Measurements from ENCODE around the gene CD70. TPM values are rescaled to one million over a fixed set of nuclear protein-coding genes. Genes with fewer than 3 reads are reported as not detected.
"Not testable (repeated sequence)": the region's sequence is repeated elsewhere in the genome, so short reads cannot be mapped to it uniquely, and the experiment has no call there.

CD70 gene
- total and polyA plus RNA-seq, 4 experiments from 2014 or later = 1.8 to 3.0 (median 1.9) TPM

DNA sequence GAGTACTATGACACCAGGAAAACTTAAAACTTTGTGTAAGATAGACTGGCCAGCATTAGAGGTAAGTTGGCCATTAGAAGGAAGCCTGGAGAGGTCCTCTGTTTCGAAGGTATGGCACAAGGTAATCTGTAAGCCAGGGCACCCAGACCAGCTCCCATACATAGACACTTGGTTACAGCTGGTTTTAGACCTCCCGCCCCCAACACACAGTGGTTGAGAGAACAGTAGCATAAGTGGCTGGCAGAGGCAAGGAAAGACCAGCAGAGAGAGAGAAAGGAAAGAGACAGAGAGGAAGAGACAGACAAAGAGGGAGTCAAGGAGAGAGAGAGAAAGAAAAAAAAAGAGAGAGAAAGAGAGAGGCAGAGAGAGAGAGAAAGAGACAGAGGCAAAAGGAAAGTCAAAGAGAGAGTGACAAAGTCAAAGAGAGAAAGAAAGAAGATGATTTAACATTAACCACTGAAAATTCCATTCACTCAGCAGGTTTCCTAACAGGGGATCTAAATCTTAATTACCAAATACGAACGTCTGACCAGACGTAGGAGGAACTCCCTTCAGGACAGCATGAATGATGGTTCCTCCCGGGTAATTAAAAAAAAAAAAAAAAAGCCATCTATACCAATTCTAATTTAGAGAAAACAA, 7.4 kb upstream of the CD70 start:
- intact Hi-C loops (cut with micrococcal nuclease); CTCF ChIA-PET (ENCODE audit: partially characterized antibody); H3K27ac ChIP-seq (ENCODE audit: low read depth, low read length); H3K27me3 ChIP-seq (ENCODE audit: insufficient read depth, low read length); H3K27me3 Mint-ChIP-seq; H3K9me3 Mint-ChIP-seq; H3K4me3 ChIP-seq (ENCODE audit: low read length in 2 of 2); H3K9me3 ChIP-seq (ENCODE audit: control insufficient read depth in 1 of 2, low read length in 2 of 2); POLR2A ChIA-PET (ENCODE audit: partially characterized antibody); H3K36me3 Mint-ChIP-seq; DNase-seq; H3K36me3 ChIP-seq (ENCODE audit: insufficient read depth, low read length): not testable (repeated sequence)
- Mint-ChIP-seq H3K27ac (peak overlapping the region in 2 of 7 donors; percentile 34 to 47), H3K4me3 (peak overlapping the region in 3 of 8 donors; percentile 22 to 53 (median 47)), H3K4me1 (peaks cover 15 to 44% (median 26%) of the 10 kb centered on the region in 4 donors)
- peaks cover 13% of the 10 kb centered on the region for H3K4me1 ChIP-seq (ENCODE audit: insufficient read depth, low read length)

DNA sequence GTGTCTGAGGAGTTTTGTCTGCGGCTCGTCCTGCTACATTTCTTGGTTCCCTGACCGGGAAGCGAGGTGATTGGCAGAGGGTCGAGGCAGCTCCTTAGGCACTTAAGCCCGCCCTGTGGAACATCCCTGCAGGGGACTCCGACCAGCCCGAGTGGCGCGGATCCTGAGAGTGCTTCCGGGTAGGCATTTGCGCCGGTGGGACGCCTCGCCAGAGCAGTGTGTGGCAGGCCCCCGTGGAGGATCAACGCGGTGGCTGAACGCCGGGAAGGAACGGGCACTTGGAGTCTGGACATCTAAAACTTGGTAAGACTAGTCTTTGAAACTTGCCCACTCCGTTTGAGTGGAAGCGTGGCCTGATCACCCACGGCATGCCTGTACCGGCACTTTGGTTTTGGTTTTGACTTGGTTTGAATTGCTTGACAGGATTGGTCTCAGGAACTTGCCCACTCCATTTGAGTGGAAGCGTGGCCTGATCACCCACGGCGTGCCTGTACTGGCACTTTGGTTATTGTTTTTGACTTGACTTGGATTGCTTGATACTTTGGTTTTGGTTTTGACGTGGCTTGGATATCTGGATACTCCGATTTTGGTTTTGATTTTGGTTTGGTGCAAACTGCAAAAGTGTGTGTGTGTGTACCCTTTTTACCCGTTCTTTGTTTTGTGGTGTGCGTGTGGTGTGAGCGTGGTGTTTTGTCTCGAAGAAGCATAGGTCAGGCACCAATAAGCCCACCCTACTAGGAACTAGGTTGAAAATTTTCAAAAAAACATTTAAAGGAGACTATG, 6.7 kb upstream of the CD70 start:
- H3K9me3 Mint-ChIP-seq; POLR2A ChIA-PET (ENCODE audit: partially characterized antibody); H3K4me3 ChIP-seq (ENCODE audit: low read length in 2 of 2); H3K9me3 ChIP-seq (ENCODE audit: control insufficient read depth in 1 of 2, low read length in 2 of 2); H3K36me3 ChIP-seq (ENCODE audit: insufficient read depth, low read length); H3K27ac ChIP-seq (ENCODE audit: low read depth, low read length); DNase-seq; H3K27me3 Mint-ChIP-seq; CTCF ChIA-PET (ENCODE audit: partially characterized antibody); H3K36me3 Mint-ChIP-seq; H3K27me3 ChIP-seq (ENCODE audit: insufficient read depth, low read length); intact Hi-C loops (cut with micrococcal nuclease): not testable (repeated sequence)
- peaks cover 11% of the 10 kb centered on the region for H3K4me1 ChIP-seq (ENCODE audit: insufficient read depth, low read length)
- Mint-ChIP-seq H3K4me1 (peaks cover 14 to 39% (median 22%) of the 10 kb centered on the region in 4 donors), H3K27ac (peak overlapping the region in 1 of 7 donors; percentile 14), H3K4me3 (peak overlapping the region in 6 of 8 donors; percentile 14 to 59 (median 48))

DNA sequence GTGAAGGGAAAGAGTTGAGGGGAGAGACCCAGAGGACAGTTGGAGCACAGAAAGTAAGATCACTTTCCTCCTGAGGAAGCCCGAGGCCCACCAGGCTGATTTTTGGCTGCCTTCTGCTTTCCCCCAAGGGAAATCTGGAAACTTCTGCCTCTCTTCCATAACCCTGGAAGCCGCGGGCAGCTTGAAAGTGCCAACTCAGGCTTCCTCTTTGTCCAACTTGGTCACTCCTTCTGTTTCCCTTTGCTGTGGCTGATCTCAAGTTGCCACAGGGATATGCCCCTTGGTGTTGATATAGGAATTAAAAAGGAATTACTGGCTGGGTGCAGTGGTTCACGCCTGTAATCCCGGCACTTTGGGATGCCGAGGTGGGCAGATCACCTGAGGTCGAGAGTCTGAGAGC, 5.7 kb upstream of the CD70 start:
- H3K4me3 Mint-ChIP-seq = peak overlapping the region in 1 of 8 donors; percentile 17
- Histone ChIP-seq H3K4me1 (ENCODE audit: insufficient read depth, low read length) (peaks cover 11% of the 10 kb centered on the region), H3K27me3 (ENCODE audit: insufficient read depth, low read length) (no peaks in the 10 kb centered on the region), H3K27ac (ENCODE audit: low read depth, low read length) (no peak overlapping the region), H3K36me3 (ENCODE audit: insufficient read depth, low read length) (no peaks in the 10 kb centered on the region), H3K9me3 (ENCODE audit: control insufficient read depth in 1 of 2, low read length in 2 of 2) (no peaks in the 10 kb centered on the region), H3K4me3 (ENCODE audit: low read length in 2 of 2) (no peak overlapping the region)
- peaks cover 6 to 10% of the 10 kb centered on the region in 2 donors for H3K27me3 Mint-ChIP-seq
- no peak for DNase-seq
- H3K36me3 Mint-ChIP-seq = no peaks in the 10 kb centered on the region
- intact Hi-C loops (cut with micrococcal nuclease) = no loop called here
- H3K4me1 Mint-ChIP-seq = peaks cover 15 to 35% (median 21%) of the 10 kb centered on the region in 4 donors
- no peak overlapping the region for H3K27ac Mint-ChIP-seq
- H3K9me3 Mint-ChIP-seq = peaks cover 0 to 2% (median 0%) of the 10 kb centered on the region in 8 donors
- ChIA-PET CTCF (ENCODE audit: partially characterized antibody) (no interaction called here), POLR2A (ENCODE audit: partially characterized antibody) (no interaction called here)

DNA sequence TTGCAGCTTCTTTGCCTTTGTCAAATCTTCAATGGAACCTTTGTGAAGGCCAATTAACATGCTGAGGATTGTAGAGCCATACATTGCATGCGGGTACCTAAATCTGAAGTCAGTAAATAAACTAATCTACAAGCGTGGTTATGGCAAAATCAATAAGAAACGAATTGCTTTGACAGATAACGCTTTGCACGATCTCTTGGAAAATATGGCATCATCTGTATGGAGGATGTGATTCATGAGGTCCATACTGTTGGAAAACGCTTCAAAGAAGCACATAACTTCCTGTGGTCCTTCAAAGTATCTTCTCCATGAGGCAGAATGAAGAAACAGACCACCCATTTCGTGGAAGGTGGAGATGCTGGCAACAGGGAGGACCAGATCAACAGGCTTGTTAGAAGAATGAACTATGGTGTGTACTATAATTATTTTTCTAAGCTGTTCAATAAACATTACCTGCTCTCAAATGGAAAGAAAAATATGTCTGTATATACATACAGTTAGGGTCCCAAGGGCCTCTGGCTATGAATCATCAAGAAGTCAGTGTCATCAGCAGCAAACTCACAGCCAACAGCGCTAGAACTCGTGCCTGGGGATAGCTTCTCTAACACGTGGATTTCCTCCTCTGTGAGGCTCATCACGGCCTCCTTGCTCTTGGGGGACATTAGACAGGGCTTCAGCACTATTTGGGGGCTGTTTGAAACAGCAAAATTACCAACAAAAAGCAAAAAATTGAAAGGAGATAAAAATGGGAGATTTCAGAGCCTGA, 2.9 kb upstream of the CD70 start:
- Mint-ChIP-seq H3K36me3 (no peaks in the 10 kb centered on the region), H3K9me3 (peaks cover 0 to 4% (median 0%) of the 10 kb centered on the region in 8 donors), H3K4me3 (peak overlapping the region in 3 of 8 donors; percentile 23 to 43 (median 32)), H3K27me3 (peaks cover 23 to 27% of the 10 kb centered on the region in 2 donors), H3K27ac (peak overlapping the region in 2 of 7 donors; percentile 25 to 37), H3K4me1 (peaks cover 21 to 51% (median 34%) of the 10 kb centered on the region in 4 donors)
- H3K9me3 ChIP-seq (ENCODE audit: control insufficient read depth in 1 of 2, low read length in 2 of 2) = no peaks in the 10 kb centered on the region
- intact Hi-C loops (cut with micrococcal nuclease) = no loop called here
- peaks cover 19% of the 10 kb centered on the region for H3K27me3 ChIP-seq (ENCODE audit: insufficient read depth, low read length)
- CTCF ChIA-PET (ENCODE audit: partially characterized antibody) = no interaction called here
- no peak for DNase-seq
- H3K4me1 ChIP-seq (ENCODE audit: insufficient read depth, low read length) = peaks cover 38% of the 10 kb centered on the region
- no peaks in the 10 kb centered on the region for H3K36me3 ChIP-seq (ENCODE audit: insufficient read depth, low read length)
- POLR2A ChIA-PET (ENCODE audit: partially characterized antibody) = no interaction called here
- H3K4me3 ChIP-seq (ENCODE audit: low read length in 2 of 2) = no peak overlapping the region
- no peak overlapping the region for H3K27ac ChIP-seq (ENCODE audit: low read depth, low read length)

DNA sequence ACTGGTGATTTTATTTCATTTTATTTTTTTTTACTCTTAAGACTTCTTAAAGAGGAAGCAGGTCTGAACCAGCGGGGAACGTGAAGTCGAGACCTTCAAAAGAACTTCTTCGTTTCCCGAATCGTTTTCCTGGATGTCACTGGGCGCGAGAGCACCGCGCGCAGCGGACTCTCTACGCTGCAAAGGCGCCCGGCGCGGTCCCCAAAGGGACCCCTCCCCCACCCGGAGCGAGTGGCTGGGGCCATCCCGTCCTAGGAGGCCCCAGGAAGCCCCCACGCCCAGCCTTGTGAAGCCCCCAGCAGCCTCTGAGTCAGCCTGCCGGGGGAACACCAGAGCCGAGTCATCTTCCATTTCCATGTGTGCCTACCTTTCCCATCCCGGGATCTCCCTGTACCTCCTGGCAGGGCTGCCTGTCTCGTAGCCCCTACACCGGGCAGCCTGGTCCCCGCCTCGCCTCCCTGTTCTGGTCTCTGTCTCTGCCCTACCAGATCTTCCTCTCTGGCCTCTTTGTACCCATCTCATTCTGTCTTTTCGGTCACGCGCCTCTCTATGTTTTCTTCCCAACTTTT, 608 bp downstream of the CD70 start:
- no peaks in the 10 kb centered on the region for H3K36me3 ChIP-seq (ENCODE audit: insufficient read depth, low read length)
- POLR2A ChIA-PET (ENCODE audit: partially characterized antibody) = no interaction called here
- Mint-ChIP-seq H3K27ac (peak overlapping the region in 5 of 7 donors; percentile 7 to 74 (median 30)), H3K9me3 (peaks cover 0 to 4% (median 0%) of the 10 kb centered on the region in 8 donors), H3K27me3 (peaks cover 38 to 47% of the 10 kb centered on the region in 2 donors), H3K4me1 (peaks cover 30 to 66% (median 48%) of the 10 kb centered on the region in 4 donors), H3K36me3 (no peaks in the 10 kb centered on the region), H3K4me3 (peak overlapping the region; percentile 77 to 92 (median 86))
- intact Hi-C loops (cut with micrococcal nuclease) = no loop called here
- CTCF ChIA-PET (ENCODE audit: partially characterized antibody) = no interaction called here
- no peak for DNase-seq
- H3K27me3 ChIP-seq (ENCODE audit: insufficient read depth, low read length) = peaks cover 31% of the 10 kb centered on the region
- H3K4me3 ChIP-seq (ENCODE audit: low read length in 2 of 2) = peak overlapping the region in 1 of 2 donors; percentile 34
- H3K4me1 ChIP-seq (ENCODE audit: insufficient read depth, low read length) = peaks cover 56% of the 10 kb centered on the region
- H3K27ac ChIP-seq (ENCODE audit: low read depth, low read length) = no peak overlapping the region
- H3K9me3 ChIP-seq (ENCODE audit: control insufficient read depth in 1 of 2, low read length in 2 of 2) = no peaks in the 10 kb centered on the region

DNA sequence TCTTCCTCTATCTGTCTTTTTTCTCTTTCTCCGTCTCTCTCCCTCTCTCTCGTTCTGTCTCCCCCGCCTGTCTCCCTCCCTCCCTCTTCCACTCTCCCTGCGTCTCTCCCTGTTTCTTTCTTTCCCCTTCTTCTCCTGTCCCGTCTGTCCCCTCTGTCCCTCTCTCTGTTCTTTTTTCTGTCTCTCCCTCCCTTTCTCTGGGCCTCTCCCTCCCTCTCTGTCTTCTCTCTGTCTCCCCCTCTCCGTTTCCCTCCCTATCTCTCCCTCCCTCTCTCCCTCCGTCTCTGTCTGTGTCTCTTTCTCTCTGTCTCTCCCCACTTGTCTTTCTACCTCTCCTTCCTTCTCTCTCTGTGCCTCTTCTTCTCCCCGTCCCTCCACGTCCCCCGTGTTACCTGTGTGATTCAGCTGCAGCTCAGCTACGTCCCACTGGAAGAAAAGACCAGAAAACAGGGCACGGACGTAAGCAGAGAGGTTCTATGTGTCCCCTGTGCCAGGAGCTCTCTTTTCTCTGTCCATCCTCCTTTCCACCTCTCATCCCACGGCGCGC, 1.2 kb downstream of the CD70 start:
- Histone ChIP-seq H3K4me3 (ENCODE audit: low read length in 2 of 2) (no peak overlapping the region), H3K36me3 (ENCODE audit: insufficient read depth, low read length) (no peaks in the 10 kb centered on the region), H3K27ac (ENCODE audit: low read depth, low read length) (no peak overlapping the region), H3K4me1 (ENCODE audit: insufficient read depth, low read length) (peaks cover 56% of the 10 kb centered on the region), H3K27me3 (ENCODE audit: insufficient read depth, low read length) (peaks cover 31% of the 10 kb centered on the region), H3K9me3 (ENCODE audit: control insufficient read depth in 1 of 2, low read length in 2 of 2) (no peaks in the 10 kb centered on the region)
- Mint-ChIP-seq H3K4me3 (peak overlapping the region; percentile 67 to 91 (median 78)), H3K9me3 (peaks cover 0 to 4% (median 0%) of the 10 kb centered on the region in 8 donors), H3K27me3 (peaks cover 38 to 47% of the 10 kb centered on the region in 2 donors), H3K36me3 (no peaks in the 10 kb centered on the region), H3K27ac (peak overlapping the region in 3 of 7 donors; percentile 30 to 71 (median 32)), H3K4me1 (peaks cover 30 to 66% (median 48%) of the 10 kb centered on the region in 4 donors)
- no peak for DNase-seq
- ChIA-PET POLR2A (ENCODE audit: partially characterized antibody) (no interaction called here), CTCF (ENCODE audit: partially characterized antibody) (no interaction called here)
- intact Hi-C loops (cut with micrococcal nuclease) = no loop called here
